Measurements from ENCODE around the gene DNAJB13.

GRCh38 chr11:73961321-73961720 lies 10.5 kb downstream of the DNAJB13 start:
- no peak for TF ChIP-seq ZNF224 (CRISPR knock-in tag; IDR thresholded peaks at IDR 0.05)
- TF ChIP-seq, protein P1, sequence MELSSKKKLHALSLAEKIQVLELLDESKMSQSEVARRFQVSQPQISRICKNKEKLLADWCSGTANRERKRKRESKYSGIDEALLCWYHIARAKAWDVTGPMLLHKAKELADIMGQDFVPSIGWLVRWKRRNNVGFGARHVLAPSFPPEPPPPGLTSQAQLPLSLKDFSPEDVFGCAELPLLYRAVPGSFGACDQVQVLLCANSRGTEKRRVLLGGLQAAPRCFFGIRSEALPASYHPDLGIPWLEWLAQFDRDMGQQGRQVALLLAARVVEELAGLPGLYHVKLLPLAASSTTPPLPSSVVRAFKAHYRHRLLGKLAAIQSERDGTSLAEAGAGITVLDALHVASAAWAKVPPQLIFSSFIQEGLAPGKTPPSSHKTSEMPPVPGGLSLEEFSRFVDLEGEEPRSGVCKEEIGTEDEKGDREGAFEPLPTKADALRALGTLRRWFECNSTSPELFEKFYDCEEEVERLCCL (CRISPR knock-in tag; IDR thresholded peaks at IDR 0.05; ENCODE audit: borderline replicate concordance): no peak
- no peak for TF ChIP-seq EZH2 (conservative IDR thresholded peaks at IDR 0.05; ENCODE audit: low read depth, low read length)
- no peak for TF ChIP-seq DR1 (CRISPR knock-in tag; IDR thresholded peaks at IDR 0.05)

Data from HepG2 (cell line).